ENCODE measurements around the gene PRR7.

PRR7 gene

GRCh38 chr5:177427919-177428573, 18.6 kb upstream of the PRR7 start:
- no peaks in the 10 kb centered on the region for H3K27me3 ChIP-seq (replicated peaks in 2 of 5; ENCODE audit: control insufficient read depth in 4 of 5, insufficient read depth in 5 of 5, low read length in 4 of 5)
- 25% methylated on average over 11 of the region's 11 CpGs for WGBS (ENCODE audit: insufficient coverage)
- peak overlapping the region in 6 of 7 experiments; percentile 61 to 89 (median 80) for H3K4me3 ChIP-seq (ENCODE audit: control insufficient read depth in 1 of 7, extremely low read depth in 1 of 7, insufficient read depth in 4 of 7, low read depth in 2 of 7, low read length in 6 of 7)
- peak overlapping the region; percentile 65 to 92 for H3K27ac ChIP-seq (ENCODE audit: insufficient read depth in 1 of 2, low read depth in 1 of 2, low read length in 2 of 2, poor library complexity in 1 of 2, severe bottlenecking in 2 of 2)
- POLR2A ChIA-PET, result interaction anchor here (3.9 kb wide), 1 partner anchor 24 kb away, joined by 19 read pairs; no protein-coding TSS in a partner anchor
- CTCF ChIA-PET, result interaction anchor here (1.0 to 23.4 kb wide), 7 partner anchors 9 to 108 kb away, joined by 3 to 387 read pairs (median 7); partner anchors contain the start of genes F12, LMAN2, PFN3 and PRR7
- no peaks in the 10 kb centered on the region for H3K9me3 ChIP-seq (ENCODE audit: control extremely low read depth in 1 of 5, control insufficient read depth in 4 of 5, insufficient read depth in 2 of 5, low read depth in 1 of 5, low read length in 4 of 5)
- H3K36me3 ChIP-seq (ENCODE audit: control insufficient read depth in 4 of 4, insufficient read depth in 4 of 4, low read length in 3 of 4), result peaks cover 0 to 35% (median 16%) of the 10 kb centered on the region in 4 experiments
- peak; percentile 42 to 72 (median 64) for DNase-seq
- H3K4me1 ChIP-seq (ENCODE audit: control extremely low read depth in 1 of 4, control insufficient read depth in 4 of 4, insufficient read depth in 4 of 4, low read length in 3 of 4), result peaks cover 14 to 75% (median 70%) of the 10 kb centered on the region in 4 experiments

GRCh38 chr5:177428574-177429217, 17.9 kb upstream of the PRR7 start:
- no peak for DNase-seq

GRCh38 chr5:177429248-177430040, 17.2 kb upstream of the PRR7 start:
- Histone ChIP-seq H3K9me3 (ENCODE audit: control extremely low read depth in 1 of 5, control insufficient read depth in 4 of 5, insufficient read depth in 2 of 5, low read depth in 1 of 5, low read length in 4 of 5) (no peaks in the 10 kb centered on the region), H3K4me1 (ENCODE audit: control extremely low read depth in 1 of 4, control insufficient read depth in 4 of 4, insufficient read depth in 4 of 4, low read length in 3 of 4) (peaks cover 14 to 76% (median 70%) of the 10 kb centered on the region in 4 experiments), H3K4me3 (ENCODE audit: control insufficient read depth in 1 of 7, extremely low read depth in 1 of 7, insufficient read depth in 4 of 7, low read depth in 2 of 7, low read length in 6 of 7) (peak overlapping the region in 5 of 7 experiments; percentile 12 to 89 (median 82)), H3K36me3 (ENCODE audit: control insufficient read depth in 4 of 4, insufficient read depth in 4 of 4, low read length in 3 of 4) (peaks cover 0 to 49% (median 29%) of the 10 kb centered on the region in 4 experiments), H3K27me3 (replicated peaks in 2 of 5; ENCODE audit: control insufficient read depth in 4 of 5, insufficient read depth in 5 of 5, low read length in 4 of 5) (no peaks in the 10 kb centered on the region), H3K27ac (ENCODE audit: insufficient read depth in 1 of 2, low read depth in 1 of 2, low read length in 2 of 2, poor library complexity in 1 of 2, severe bottlenecking in 2 of 2) (peak overlapping the region; percentile 1 to 92)
- DNase-seq, result peak; percentile 77 to 94 (median 92)
- ChIA-PET CTCF (interaction anchor here (1.1 to 23.4 kb wide), 4 partner anchors 19 to 111 kb away, joined by 3 to 387 read pairs (median 170); partner anchors contain the start of genes F12, PFN3 and PRR7), POLR2A (interaction anchor here (0.6 to 3.9 kb wide), 6 partner anchors 10 to 27 kb away, joined by 3 to 19 read pairs (median 4); no protein-coding TSS in a partner anchor)
- 31% methylated on average over 5 of the region's 6 CpGs for WGBS (ENCODE audit: insufficient coverage)

More at GRCh38 chr5:177428574-177429217, 17.9 kb upstream of the PRR7 start:
- Histone ChIP-seq H3K4me3 (ENCODE audit: control insufficient read depth in 1 of 7, extremely low read depth in 1 of 7, insufficient read depth in 4 of 7, low read depth in 2 of 7, low read length in 6 of 7) (peak overlapping the region in 5 of 7 experiments; percentile 28 to 89 (median 82)), H3K27ac (ENCODE audit: insufficient read depth in 1 of 2, low read depth in 1 of 2, low read length in 2 of 2, poor library complexity in 1 of 2, severe bottlenecking in 2 of 2) (peak overlapping the region; percentile 65 to 92), H3K27me3 (replicated peaks in 2 of 5; ENCODE audit: control insufficient read depth in 4 of 5, insufficient read depth in 5 of 5, low read length in 4 of 5) (no peaks in the 10 kb centered on the region), H3K4me1 (ENCODE audit: control extremely low read depth in 1 of 4, control insufficient read depth in 4 of 4, insufficient read depth in 4 of 4, low read length in 3 of 4) (peaks cover 14 to 76% (median 70%) of the 10 kb centered on the region in 4 experiments), H3K9me3 (ENCODE audit: control extremely low read depth in 1 of 5, control insufficient read depth in 4 of 5, insufficient read depth in 2 of 5, low read depth in 1 of 5, low read length in 4 of 5) (no peaks in the 10 kb centered on the region), H3K36me3 (ENCODE audit: control insufficient read depth in 4 of 4, insufficient read depth in 4 of 4, low read length in 3 of 4) (peaks cover 0 to 41% (median 22%) of the 10 kb centered on the region in 4 experiments)
- ChIA-PET POLR2A (interaction anchor here (0.9 to 3.9 kb wide), 3 partner anchors 11 to 25 kb away, joined by 4 to 19 read pairs (median 8); no protein-coding TSS in a partner anchor), CTCF (interaction anchor here (1.1 to 23.4 kb wide), 6 partner anchors 9 to 110 kb away, joined by 3 to 387 read pairs (median 14); partner anchors contain the start of genes F12, PFN3 and PRR7)
- 62% methylated on average over 5 of the region's 10 CpGs for WGBS (ENCODE audit: insufficient coverage)

GRCh38 chr5:177430140-177430951, 16.3 kb upstream of the PRR7 start:
- Histone ChIP-seq H3K36me3 (ENCODE audit: control insufficient read depth in 4 of 4, insufficient read depth in 4 of 4, low read length in 3 of 4) (peaks cover 2 to 58% (median 37%) of the 10 kb centered on the region in 4 experiments), H3K27ac (ENCODE audit: insufficient read depth in 1 of 2, low read depth in 1 of 2, low read length in 2 of 2, poor library complexity in 1 of 2, severe bottlenecking in 2 of 2) (peak overlapping the region in 1 of 2 experiments; percentile 92), H3K9me3 (ENCODE audit: control extremely low read depth in 1 of 5, control insufficient read depth in 4 of 5, insufficient read depth in 2 of 5, low read depth in 1 of 5, low read length in 4 of 5) (no peaks in the 10 kb centered on the region), H3K27me3 (replicated peaks in 2 of 5; ENCODE audit: control insufficient read depth in 4 of 5, insufficient read depth in 5 of 5, low read length in 4 of 5) (no peaks in the 10 kb centered on the region), H3K4me1 (ENCODE audit: control extremely low read depth in 1 of 4, control insufficient read depth in 4 of 4, insufficient read depth in 4 of 4, low read length in 3 of 4) (peaks cover 12 to 71% (median 66%) of the 10 kb centered on the region in 4 experiments), H3K4me3 (ENCODE audit: control insufficient read depth in 1 of 7, extremely low read depth in 1 of 7, insufficient read depth in 4 of 7, low read depth in 2 of 7, low read length in 6 of 7) (peak overlapping the region in 3 of 7 experiments; percentile 82 to 89 (median 83))
- ChIA-PET CTCF (interaction anchor here (0.9 to 23.4 kb wide), 5 partner anchors 18 to 79 kb away, joined by 3 to 387 read pairs (median 8); partner anchors contain the start of genes DOK3, F12, PFN3 and PRR7), POLR2A (interaction anchor here (0.9 to 3.9 kb wide), 6 partner anchors 9 to 27 kb away, joined by 3 to 19 read pairs (median 4); partner anchors contain the start of gene PRR7)
- WGBS (ENCODE audit: insufficient coverage), result 87% methylated on average over 24 of the region's 26 CpGs
- DNase-seq, result no peak

GRCh38 chr5:177430972-177431316, 15.7 kb upstream of the PRR7 start:
- DNase-seq, result no peak
- CTCF ChIA-PET, result interaction anchor here (0.9 to 23.4 kb wide), 5 partner anchors 17 to 78 kb away, joined by 3 to 387 read pairs (median 8); partner anchors contain the start of genes DOK3, F12, PFN3 and PRR7
- 69% methylated on average over 5 of the region's 7 CpGs for WGBS (ENCODE audit: insufficient coverage)

More at GRCh38 chr5:177430972-177431316, 15.7 kb upstream of the PRR7 start:
- POLR2A ChIA-PET, result interaction anchor here (0.9 to 1.9 kb wide), 4 partner anchors 10 to 26 kb away, joined by 3 to 6 read pairs (median 4); partner anchors contain the start of gene PRR7
- Histone ChIP-seq H3K36me3 (ENCODE audit: control insufficient read depth in 4 of 4, insufficient read depth in 4 of 4, low read length in 3 of 4) (peaks cover 5 to 64% (median 43%) of the 10 kb centered on the region in 4 experiments), H3K27ac (ENCODE audit: insufficient read depth in 1 of 2, low read depth in 1 of 2, low read length in 2 of 2, poor library complexity in 1 of 2, severe bottlenecking in 2 of 2) (peak overlapping the region in 1 of 2 experiments; percentile 92), H3K4me3 (ENCODE audit: control insufficient read depth in 1 of 7, extremely low read depth in 1 of 7, insufficient read depth in 4 of 7, low read depth in 2 of 7, low read length in 6 of 7) (peak overlapping the region in 4 of 7 experiments; percentile 26 to 83 (median 66)), H3K4me1 (ENCODE audit: control extremely low read depth in 1 of 4, control insufficient read depth in 4 of 4, insufficient read depth in 4 of 4, low read length in 3 of 4) (peaks cover 10 to 65% (median 61%) of the 10 kb centered on the region in 4 experiments), H3K9me3 (ENCODE audit: control extremely low read depth in 1 of 5, control insufficient read depth in 4 of 5, insufficient read depth in 2 of 5, low read depth in 1 of 5, low read length in 4 of 5) (no peaks in the 10 kb centered on the region), H3K27me3 (replicated peaks in 2 of 5; ENCODE audit: control insufficient read depth in 4 of 5, insufficient read depth in 5 of 5, low read length in 4 of 5) (no peaks in the 10 kb centered on the region)

Data from common myeloid progenitor, CD34-positive (primary cell).